Upper lobe of left lung (tissue), 6 donors: ENCODE measurements around the gene DYTN. TPM values are rescaled to one million over a fixed set of nuclear protein-coding genes. Genes with fewer than 3 reads are reported as not detected.

Experiments
- ATAC-seq, 2 donors: fragments of 200-7000 bp; cut with Tn5 transposase; one replicate each; pipeline ENCODE4 v1.9.1; 2022; ENCODE audit warnings: mild to moderate bottlenecking in 2 of 2, moderate library complexity in 2 of 2; ENCODE audit not compliant: low FRiP score in 2 of 2
- DNase-seq, 2 donors: peaks; one replicate each; pipeline ENCODE4 v3.0.0-alpha.2; 2019 to 2020
- H3K27ac ChIP-seq, 4 donors: fragments of 200-600 bp; sonication (generic); one replicate each; pipeline ENCODE4 v1.5.1; 2016 to 2019
- H3K27me3 ChIP-seq, 4 donors: fragments of 200-600 bp; sonication (generic); one replicate each; pipeline ENCODE4 v1.5.1; 2017 to 2019
- H3K36me3 ChIP-seq, 4 donors: fragments of 200-600 bp; sonication (generic); one replicate each; pipeline ENCODE4 v1.5.1; 2016 to 2019
- H3K4me1 ChIP-seq, 4 donors: fragments of 200-600 bp; sonication (generic); one replicate each; pipeline ENCODE4 v1.5.1; 2018 to 2019
- H3K4me3 ChIP-seq, 4 donors: fragments of 200-600 bp; sonication (generic); one replicate each; pipeline ENCODE4 v1.5.1; 2017 to 2019; ENCODE audit warnings: mild to moderate bottlenecking in 2 of 4, moderate library complexity in 1 of 4
- H3K9me3 ChIP-seq, 4 donors: fragments of 200-600 bp; sonication (generic); one replicate each; pipeline ENCODE4 v1.5.1; 2018 to 2019
- EP300 ChIP-seq, 4 donors: sonication (generic); formaldehyde crosslinking; IDR thresholded peaks; one replicate each; pipeline ENCODE4 v1.5.1; 2017; ENCODE audit warnings: antibody characterized with exemption in 4 of 4, control low read depth in 2 of 4
- POLR2A ChIP-seq, 4 donors: fragments of 450-650 bp; IDR thresholded peaks; one replicate each; pipeline ENCODE4 v1.5.1; 2016 to 2017; ENCODE audit warnings: antibody characterized with exemption in 4 of 4, mild to moderate bottlenecking in 2 of 4
- POLR2AphosphoS5 ChIP-seq, 2 donors: sonication (generic); formaldehyde crosslinking; IDR thresholded peaks; one replicate each; pipeline ENCODE4 v1.5.1; 2017; ENCODE audit warnings: antibody characterized with exemption in 2 of 2
- WGBS, 2 donors: methylation state at CpG; one replicate each; pipeline ENCODE4 v1.1.5; 2017 to 2018; 5-methylcytosine and 5-hydroxymethylcytosine counted together
- small RNA-seq, 4 donors: library from RNA; depleted of rRNA; stranded (forward); fragments of <200 nt; gene quantifications; one replicate each; pipeline ENCODE3, GENCODE V24; 2016
- total RNA-seq, 6 donors: library from RNA; depleted of rRNA in 4 of 6; stranded (reverse); fragments of >200 nt in 4 of 6; gene quantifications; one replicate each; pipeline versions ENCODE4 v1.1.0 to v1.2.1, GENCODE V29; 2016 to 2021
- TF ChIP-seq, protein P1 (sequence below), 6 experiments: fragments of 450-650 bp in 4 of 6; fragments of 200-600 bp in 2 of 6; sonication (generic) in 2 of 6; IDR thresholded peaks; one replicate each; pipeline ENCODE4 v1.5.1; 2016 to 2019; ENCODE audit warnings: antibody characterized with exemption in 6 of 6
- donor health status: DM: no; HTN: no; CAD: no; lungs with moderate emphysema.
- donor health status: DM: no; HTN: yes; CAD: no; lungs with severe emphysema.

DYTN gene
- total RNA-seq, 6 donors from 2014 or later = not detected

DNA sequence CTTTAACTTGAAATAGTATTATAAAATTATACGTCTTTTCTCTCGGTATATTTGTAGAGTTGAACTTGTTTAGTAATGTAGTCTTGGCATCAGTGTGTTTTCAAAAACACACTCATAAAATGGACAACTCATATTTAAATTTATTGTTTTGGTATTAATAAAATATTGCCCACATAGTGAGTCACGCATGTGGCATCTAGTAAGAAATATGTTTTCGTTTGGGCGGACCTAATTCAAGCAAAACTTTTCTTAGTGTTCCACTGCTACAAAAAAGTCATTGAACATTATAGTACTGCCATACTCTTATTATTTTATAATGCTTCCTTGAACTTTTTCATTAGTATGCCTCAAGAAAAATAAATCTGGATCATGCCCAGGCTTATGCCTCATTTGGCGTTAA, 107.0 kb downstream of the DYTN start:
- Histone ChIP-seq H3K27ac (no peak overlapping the region), H3K4me1 (no peaks in the 10 kb centered on the region), H3K4me3 (no peak overlapping the region), H3K9me3 (no peaks in the 10 kb centered on the region), H3K36me3 (no peaks in the 10 kb centered on the region), H3K27me3 (no peaks in the 10 kb centered on the region)
- no peak for DNase-seq
- TF ChIP-seq POLR2A (IDR thresholded peaks at IDR 0.05) (no peak), EP300 (IDR thresholded peaks at IDR 0.05) (no peak), POLR2AphosphoS5 (IDR thresholded peaks at IDR 0.05) (no peak)
- TF ChIP-seq, protein P1, sequence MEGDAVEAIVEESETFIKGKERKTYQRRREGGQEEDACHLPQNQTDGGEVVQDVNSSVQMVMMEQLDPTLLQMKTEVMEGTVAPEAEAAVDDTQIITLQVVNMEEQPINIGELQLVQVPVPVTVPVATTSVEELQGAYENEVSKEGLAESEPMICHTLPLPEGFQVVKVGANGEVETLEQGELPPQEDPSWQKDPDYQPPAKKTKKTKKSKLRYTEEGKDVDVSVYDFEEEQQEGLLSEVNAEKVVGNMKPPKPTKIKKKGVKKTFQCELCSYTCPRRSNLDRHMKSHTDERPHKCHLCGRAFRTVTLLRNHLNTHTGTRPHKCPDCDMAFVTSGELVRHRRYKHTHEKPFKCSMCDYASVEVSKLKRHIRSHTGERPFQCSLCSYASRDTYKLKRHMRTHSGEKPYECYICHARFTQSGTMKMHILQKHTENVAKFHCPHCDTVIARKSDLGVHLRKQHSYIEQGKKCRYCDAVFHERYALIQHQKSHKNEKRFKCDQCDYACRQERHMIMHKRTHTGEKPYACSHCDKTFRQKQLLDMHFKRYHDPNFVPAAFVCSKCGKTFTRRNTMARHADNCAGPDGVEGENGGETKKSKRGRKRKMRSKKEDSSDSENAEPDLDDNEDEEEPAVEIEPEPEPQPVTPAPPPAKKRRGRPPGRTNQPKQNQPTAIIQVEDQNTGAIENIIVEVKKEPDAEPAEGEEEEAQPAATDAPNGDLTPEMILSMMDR (IDR thresholded peaks at IDR 0.05) = no peak
- WGBS, 2 donors = 93 to 95% methylated on average over 6 of the region's 6 CpGs
- ATAC-seq = no peak

GRCh38 chr2:206610451-206610850, 107.7 kb downstream of the DYTN start:
- H3K36me3 ChIP-seq = no peaks in the 10 kb centered on the region
- H3K27me3 ChIP-seq = no peaks in the 10 kb centered on the region
- H3K4me1 ChIP-seq = no peaks in the 10 kb centered on the region
- 63 to 68% methylated on average over 1 of the region's 1 CpG for WGBS, 2 donors
- TF ChIP-seq POLR2A (IDR thresholded peaks at IDR 0.05) (no peak), EP300 (IDR thresholded peaks at IDR 0.05) (no peak), POLR2AphosphoS5 (IDR thresholded peaks at IDR 0.05) (no peak)
- TF ChIP-seq, protein P1 (IDR thresholded peaks at IDR 0.05) = no peak
- H3K4me3 ChIP-seq = no peak overlapping the region
- DNase-seq = no peak
- no peak for ATAC-seq
- no peaks in the 10 kb centered on the region for H3K9me3 ChIP-seq
- H3K27ac ChIP-seq = no peak overlapping the region

DNA sequence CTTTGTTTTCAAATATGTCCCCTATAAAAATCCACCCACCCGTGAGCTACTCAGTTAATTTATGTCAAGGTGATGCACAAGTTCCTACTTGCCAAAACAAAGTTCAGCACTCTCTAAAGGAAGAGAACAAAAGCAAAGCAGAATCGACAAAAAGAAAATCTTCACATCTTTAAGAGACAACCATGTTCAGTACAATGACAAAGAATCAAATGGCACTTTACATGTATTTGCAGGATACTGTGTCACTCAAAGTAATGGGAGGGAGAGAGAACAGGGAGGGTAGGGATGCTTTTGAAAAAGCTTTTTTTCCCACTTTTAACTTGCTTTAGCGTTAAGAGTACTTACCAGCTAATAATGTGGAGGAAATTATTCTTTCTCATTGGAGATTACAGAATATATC, 115.0 kb downstream of the DYTN start:
- Histone ChIP-seq H3K4me1 (no peaks in the 10 kb centered on the region), H3K36me3 (no peaks in the 10 kb centered on the region), H3K27me3 (no peaks in the 10 kb centered on the region), H3K9me3 (no peaks in the 10 kb centered on the region), H3K4me3 (no peak overlapping the region), H3K27ac (no peak overlapping the region)
- TF ChIP-seq POLR2AphosphoS5 (IDR thresholded peaks at IDR 0.05) (no peak), EP300 (IDR thresholded peaks at IDR 0.05) (no peak), POLR2A (IDR thresholded peaks at IDR 0.05) (no peak)
- TF ChIP-seq, protein P1 (IDR thresholded peaks at IDR 0.05) = no peak
- DNase-seq = no peak
- 86% methylated on average over 3 of the region's 3 CpGs for WGBS, 2 donors
- no peak for ATAC-seq

Small RNA genes lying within 50 kb of the gene (small RNA-seq; reads per million reads assigned to genes)
- gene RF00019 = 0 reads per million in 4 donors

Other genes with a start within 250 kb of the DYTN start
- not detected for gene FAM237A, start 75.9 kb downstream of the DYTN start, total RNA-seq
- 10 to 100 TPM in 1 of 6 donors, 1 to 10 TPM in 4, under 1 TPM in 1; 0.43 to 12.7 (median 2.9) TPM for gene MDH1B, start 46.9 kb upstream of the DYTN start, total RNA-seq
- gene FASTKD2, start 47.2 kb upstream of the DYTN start, total RNA-seq = 10 to 100 TPM; 10.7 to 32.8 (median 21.1) TPM
- not detected for gene CPO, start 221.1 kb upstream of the DYTN start, total RNA-seq